Tibial artery (tissue), 4 donors: ENCODE data around the gene ARHGAP15.

ENCODE experiments used
- DNase-seq, 2 donors: peaks; one replicate each; pipeline ENCODE4 v3.0.0-alpha.2; 2019
- H3K27ac ChIP-seq, 2 donors: fragments of 200-600 bp; sonication (generic) in 1 of 2; 1 replicate in 1 of 2; 2 replicates in 1 of 2; pipeline ENCODE4 v1.5.1; 2018 to 2019; ENCODE audit warnings: mild to moderate bottlenecking in 1 of 2
- H3K27me3 ChIP-seq, 2 donors: fragments of 200-600 bp; sonication (generic) in 1 of 2; one replicate each; pipeline versions ENCODE4 v1.5.1 to v1.6.0; 2016 to 2019
- H3K36me3 ChIP-seq, 3 donors: fragments of 200-600 bp; sonication (generic) in 2 of 3; one replicate each; pipeline ENCODE4 v1.5.1; 2016 to 2019; ENCODE audit warnings: mild to moderate bottlenecking in 2 of 3
- H3K4me1 ChIP-seq, 4 donors: fragments of 200-600 bp; sonication (generic) in 2 of 4; 1 replicate in 3 of 4; 2 replicates in 1 of 4; pipeline ENCODE4 v1.5.1; 2016 to 2019
- H3K4me3 ChIP-seq, 2 donors: fragments of 200-600 bp; sonication (generic) in 1 of 2; 1 replicate in 1 of 2; 2 replicates in 1 of 2; pipeline ENCODE4 v1.5.1; 2018 to 2019; ENCODE audit warnings: mild to moderate bottlenecking in 2 of 2
- H3K9me3 ChIP-seq, 3 donors: fragments of 200-600 bp; sonication (generic) in 1 of 3; one replicate each; pipeline ENCODE4 v1.5.1; 2016 to 2019
- intact Hi-C: fragments of 100-400 bp; cut with DNase I; formaldehyde crosslinking; loops from one replicate; pipeline ENCODE4 v1.15.0; 2023; ENCODE audit warnings: low total_unique reads
- TF ChIP-seq, protein P1 (sequence below), 2 experiments: fragments of 200-600 bp in 1 of 2; fragments of 450-650 bp in 1 of 2; IDR thresholded peaks; one replicate each; pipeline ENCODE4 v1.5.1; 2017 to 2019; ENCODE audit warnings: antibody characterized with exemption in 2 of 2, mild to moderate bottlenecking in 1 of 2, moderate library complexity in 1 of 2

ARHGAP15 gene

GRCh38 chr2:143816916-143817315 lies 687.7 kb downstream of the ARHGAP15 start:
- no peaks in the 10 kb centered on the region for H3K27me3 ChIP-seq
- DNase-seq, result no peak
- H3K9me3 ChIP-seq, result no peaks in the 10 kb centered on the region
- no peaks in the 10 kb centered on the region for H3K4me1 ChIP-seq
- no peaks in the 10 kb centered on the region for H3K36me3 ChIP-seq
- intact Hi-C loops, result no loop called here
- no peak overlapping the region for H3K4me3 ChIP-seq
- H3K27ac ChIP-seq, result no peak overlapping the region
- TF ChIP-seq, protein P1, sequence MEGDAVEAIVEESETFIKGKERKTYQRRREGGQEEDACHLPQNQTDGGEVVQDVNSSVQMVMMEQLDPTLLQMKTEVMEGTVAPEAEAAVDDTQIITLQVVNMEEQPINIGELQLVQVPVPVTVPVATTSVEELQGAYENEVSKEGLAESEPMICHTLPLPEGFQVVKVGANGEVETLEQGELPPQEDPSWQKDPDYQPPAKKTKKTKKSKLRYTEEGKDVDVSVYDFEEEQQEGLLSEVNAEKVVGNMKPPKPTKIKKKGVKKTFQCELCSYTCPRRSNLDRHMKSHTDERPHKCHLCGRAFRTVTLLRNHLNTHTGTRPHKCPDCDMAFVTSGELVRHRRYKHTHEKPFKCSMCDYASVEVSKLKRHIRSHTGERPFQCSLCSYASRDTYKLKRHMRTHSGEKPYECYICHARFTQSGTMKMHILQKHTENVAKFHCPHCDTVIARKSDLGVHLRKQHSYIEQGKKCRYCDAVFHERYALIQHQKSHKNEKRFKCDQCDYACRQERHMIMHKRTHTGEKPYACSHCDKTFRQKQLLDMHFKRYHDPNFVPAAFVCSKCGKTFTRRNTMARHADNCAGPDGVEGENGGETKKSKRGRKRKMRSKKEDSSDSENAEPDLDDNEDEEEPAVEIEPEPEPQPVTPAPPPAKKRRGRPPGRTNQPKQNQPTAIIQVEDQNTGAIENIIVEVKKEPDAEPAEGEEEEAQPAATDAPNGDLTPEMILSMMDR (IDR thresholded peaks at IDR 0.05), result no peak
